HG02678 (cell line): ENCODE data around the gene BET1.
"Not testable (repeated sequence)": the region's sequence is repeated elsewhere in the genome, so short reads cannot be mapped to it uniquely, and the experiment has no call there.

Experiments
- ATAC-seq: cut with Tn5 transposase; IDR thresholded peaks from one replicate; pipeline ENCODE4 v1.9.1; 2021; ENCODE audit warnings: mild to moderate bottlenecking, moderate library complexity; ENCODE audit not compliant: unreplicated experiment

The BET1 gene

GRCh38 chr7:94004024-94004951, at the start of gene BET1:
Gene BET1 (minus strand): TSS chr7:94004355. CDS start chr7:94004216, 139 bp downstream.
- peak; percentile 96 for ATAC-seq

- no peak for ATAC-seq
Measured at GRCh38 chr7:94053532-94053931, 49.4 kb upstream of the BET1 start.

- peak; percentile 46 for ATAC-seq
Measured at GRCh38 chr7:94052398-94053180, 48.4 kb upstream of the BET1 start.

- ATAC-seq: peak; percentile 80
Measured at GRCh38 chr7:94050046-94050445, 45.9 kb upstream of the BET1 start.

GRCh38 chr7:94049615-94050014, 45.5 kb upstream of the BET1 start:
- ATAC-seq: peak; percentile 6

GRCh38 chr7:94048755-94049154, 44.6 kb upstream of the BET1 start:
- no peak for ATAC-seq

GRCh38 chr7:94047956-94048355, 43.8 kb upstream of the BET1 start:
- ATAC-seq: no peak

GRCh38 chr7:94045581-94045980, 41.4 kb upstream of the BET1 start:
- ATAC-seq: no peak

GRCh38 chr7:94044806-94045205, 40.7 kb upstream of the BET1 start:
- no peak for ATAC-seq

GRCh38 chr7:94043299-94043698, 39.1 kb upstream of the BET1 start:
- ATAC-seq: no peak

GRCh38 chr7:94042381-94042780, 38.2 kb upstream of the BET1 start:
- ATAC-seq: peak; percentile 92

- ATAC-seq: no peak
Measured at GRCh38 chr7:94041529-94041928, 37.4 kb upstream of the BET1 start.

GRCh38 chr7:94040254-94040653, 36.1 kb upstream of the BET1 start:
- ATAC-seq: no peak

- ATAC-seq: no peak
Measured at GRCh38 chr7:94039368-94040035, 35.3 kb upstream of the BET1 start.

- ATAC-seq: peak; percentile 57
Measured at GRCh38 chr7:94031865-94032264, 27.7 kb upstream of the BET1 start.

GRCh38 chr7:94030634-94031033, 26.5 kb upstream of the BET1 start:
- no peak for ATAC-seq

GRCh38 chr7:94029976-94030375, 25.8 kb upstream of the BET1 start:
- ATAC-seq: no peak

- ATAC-seq: no peak
Measured at GRCh38 chr7:94028768-94029167, 24.6 kb upstream of the BET1 start.

- not testable (repeated sequence) for ATAC-seq
Measured at GRCh38 chr7:94026619-94027018, 22.5 kb upstream of the BET1 start.

- no peak for ATAC-seq
Measured at GRCh38 chr7:94022550-94022949, 18.4 kb upstream of the BET1 start.

- ATAC-seq: no peak
Measured at GRCh38 chr7:94016786-94017185, 12.6 kb upstream of the BET1 start.
